Esophagus muscularis mucosa (tissue), 4 donors: ENCODE data around the gene TOX2. TPM values are rescaled to one million over a fixed set of nuclear protein-coding genes. Genes with fewer than 3 reads are reported as not detected.
A peak's percentile ranks its signal among the peaks of the same experiment; 100 is the strongest.

Source experiments
- DNase-seq: peaks from one replicate; pipeline ENCODE4 v3.0.0-alpha.2; 2017; ENCODE audit errors: extremely low spot score
- H3K27ac ChIP-seq, 4 donors: fragments of 200-600 bp; sonication (generic); replicated peaks in 1 of 4; 1 replicate in 3 of 4; 2 replicates in 1 of 4; pipeline ENCODE4 v1.5.1; 2016 to 2019; ENCODE audit warnings: mild to moderate bottlenecking in 1 of 4
- H3K27me3 ChIP-seq, 4 donors: fragments of 200-600 bp; sonication (generic); one replicate each; pipeline versions ENCODE4 v1.5.1 to v1.6.0; 2016 to 2019
- H3K36me3 ChIP-seq, 4 donors: fragments of 200-600 bp; sonication (generic); one replicate each; pipeline ENCODE4 v1.5.1; 2016 to 2019
- H3K4me1 ChIP-seq, 4 donors: fragments of 200-600 bp; sonication (generic); one replicate each; pipeline ENCODE4 v1.5.1; 2016 to 2019
- H3K4me3 ChIP-seq, 4 donors: fragments of 200-600 bp; sonication (generic); 1 replicate in 2 of 4; 2 replicates in 2 of 4; pipeline ENCODE4 v1.5.1; 2016 to 2019; ENCODE audit warnings: mild to moderate bottlenecking in 4 of 4, moderate library complexity in 1 of 4
- H3K9me3 ChIP-seq, 4 donors: fragments of 200-600 bp; sonication (generic); 1 replicate in 3 of 4; 2 replicates in 1 of 4; pipeline ENCODE4 v1.5.1; 2016 to 2019
- CTCF ChIP-seq, 3 experiments: fragments of 200-600 bp in 2 of 3; fragments of 450-650 bp in 1 of 3; sonication (generic) in 2 of 3; IDR thresholded peaks; one replicate each; pipeline ENCODE4 v1.5.1; 2017 to 2019; ENCODE audit warnings: antibody characterized with exemption in 3 of 3, mild to moderate bottlenecking in 2 of 3, moderate library complexity in 1 of 3
- EP300 ChIP-seq: sonication (generic); formaldehyde crosslinking; IDR thresholded peaks from one replicate; pipeline ENCODE4 v1.6.1; 2017; ENCODE audit warnings: antibody characterized with exemption
- POLR2A ChIP-seq: fragments of 450-650 bp; IDR thresholded peaks from one replicate; pipeline ENCODE4 v1.6.1; 2017; ENCODE audit warnings: antibody characterized with exemption, moderate library complexity, mild to moderate bottlenecking, low read depth
- POLR2AphosphoS5 ChIP-seq, 2 donors: sonication (generic); formaldehyde crosslinking; IDR thresholded peaks; one replicate each; pipeline ENCODE4 v1.6.1; 2017; ENCODE audit warnings: antibody characterized with exemption in 2 of 2
- WGBS: methylation state at CpG from one replicate; pipeline ENCODE4 v1.1.5; 2018; 5-methylcytosine and 5-hydroxymethylcytosine counted together
- intact Hi-C: fragments of 100-400 bp; cut with DNase I; formaldehyde crosslinking; loops from one replicate; pipeline ENCODE4 v1.15.1; 2023
- total RNA-seq, 4 donors: library from RNA; depleted of rRNA; stranded (reverse); fragments of >200 nt; gene quantifications; one replicate each; pipeline versions ENCODE4 v1.1.0 to v1.2.1, GENCODE V29; 2016

Gene TOX2
- total RNA-seq, 4 donors from 2014 or later, result 19.4 to 39.5 (median 32.8) TPM

- no peaks in the 10 kb centered on the region for H3K27me3 ChIP-seq
- WGBS, result 80% methylated on average over 13 of the region's 17 CpGs
- DNase-seq, result no peak
- H3K27ac ChIP-seq, result no peak overlapping the region
- H3K9me3 ChIP-seq, result no peaks in the 10 kb centered on the region
- no peaks in the 10 kb centered on the region for H3K36me3 ChIP-seq
- H3K4me3 ChIP-seq, result no peak overlapping the region
- no peak for TF ChIP-seq POLR2AphosphoS5 (IDR thresholded peaks at IDR 0.05)
- TF ChIP-seq POLR2A, result no peak
- no peak for TF ChIP-seq EP300
- no peak for TF ChIP-seq CTCF (IDR thresholded peaks at IDR 0.05)
- H3K4me1 ChIP-seq, result peaks cover 0 to 50% (median 32%) of the 10 kb centered on the region in 4 donors
- intact Hi-C loops, result no loop called here
Observed at GRCh38 chr20:44085616-44086434, 171.2 kb downstream of the TOX2 start.

GRCh38 chr20:44087051-44087856 lies 172.6 kb downstream of the TOX2 start:
- Histone ChIP-seq H3K27ac (peak overlapping the region in 3 of 4 donors; percentile 36 to 64 (median 43)), H3K36me3 (no peaks in the 10 kb centered on the region)
- WGBS, result 68% methylated on average over 15 of the region's 15 CpGs

GRCh38 chr20:44087857-44088120 lies 173.1 kb downstream of the TOX2 start:
- Histone ChIP-seq H3K4me1 (peaks cover 0 to 51% (median 33%) of the 10 kb centered on the region in 4 donors), H3K27ac (peak overlapping the region in 3 of 4 donors; percentile 36 to 64 (median 43)), H3K27me3 (no peaks in the 10 kb centered on the region), H3K9me3 (no peaks in the 10 kb centered on the region), H3K4me3 (no peak overlapping the region), H3K36me3 (no peaks in the 10 kb centered on the region)
- WGBS, result 76% methylated on average over 4 of the region's 4 CpGs
- intact Hi-C loops, result no loop called here
- TF ChIP-seq POLR2A (no peak), EP300 (no peak), CTCF (IDR thresholded peaks at IDR 0.05) (no peak), POLR2AphosphoS5 (IDR thresholded peaks at IDR 0.05) (no peak)
- no peak for DNase-seq

More at GRCh38 chr20:44087051-44087856, 172.6 kb downstream of the TOX2 start:
- Histone ChIP-seq H3K9me3 (no peaks in the 10 kb centered on the region), H3K27me3 (no peaks in the 10 kb centered on the region), H3K4me1 (peaks cover 0 to 51% (median 31%) of the 10 kb centered on the region in 4 donors), H3K4me3 (no peak overlapping the region)
- no peak for TF ChIP-seq CTCF (IDR thresholded peaks at IDR 0.05)
- TF ChIP-seq EP300, result no peak
- no peak for DNase-seq
- intact Hi-C loops, result no loop called here

GRCh38 chr20:44089987-44090674 lies 175.5 kb downstream of the TOX2 start:
- H3K36me3 ChIP-seq, result no peaks in the 10 kb centered on the region
- no peak for TF ChIP-seq POLR2A
- TF ChIP-seq CTCF (IDR thresholded peaks at IDR 0.05), result no peak
- no peak for TF ChIP-seq EP300
- no peak for TF ChIP-seq POLR2AphosphoS5 (IDR thresholded peaks at IDR 0.05)
- intact Hi-C loops, result no loop called here
- DNase-seq, result no peak
- H3K4me3 ChIP-seq, result no peak overlapping the region
- H3K27me3 ChIP-seq, result no peaks in the 10 kb centered on the region
- H3K4me1 ChIP-seq, result peaks cover 0 to 46% (median 26%) of the 10 kb centered on the region in 4 donors
- H3K27ac ChIP-seq, result no peak overlapping the region
- H3K9me3 ChIP-seq, result no peaks in the 10 kb centered on the region
- WGBS, result 69% methylated on average over 7 of the region's 7 CpGs
